Measurements from ENCODE around the gene ELOA.

GRCh38 chr1:23798662-23799142 lies 55.4 kb downstream of the ELOA start:
- TF ChIP-seq EZH2 (IDR thresholded peaks at IDR 0.05; ENCODE audit: low read depth, unreplicated experiment) (no peak), POLR2AphosphoS5 (IDR thresholded peaks at IDR 0.05; ENCODE audit: low read depth) (no peak), EZH2phosphoT487 (IDR thresholded peaks at IDR 0.05; ENCODE audit: unreplicated experiment) (no peak), JUNB (IDR thresholded peaks at IDR 0.05; ENCODE audit: unreplicated experiment) (no peak), STAT1 (IDR thresholded peaks at IDR 0.05; ENCODE audit: unreplicated experiment) (no peak), ZNF114 (CRISPR knock-in tag; IDR thresholded peaks at IDR 0.05) (no peak), CREB1 (CRISPR knock-in tag; IDR thresholded peaks at IDR 0.05; ENCODE audit: low read depth) (no peak), ZNF331 (CRISPR knock-in tag; IDR thresholded peaks at IDR 0.05; ENCODE audit: low read depth) (no peak)
- TF ChIP-seq, protein P1, sequence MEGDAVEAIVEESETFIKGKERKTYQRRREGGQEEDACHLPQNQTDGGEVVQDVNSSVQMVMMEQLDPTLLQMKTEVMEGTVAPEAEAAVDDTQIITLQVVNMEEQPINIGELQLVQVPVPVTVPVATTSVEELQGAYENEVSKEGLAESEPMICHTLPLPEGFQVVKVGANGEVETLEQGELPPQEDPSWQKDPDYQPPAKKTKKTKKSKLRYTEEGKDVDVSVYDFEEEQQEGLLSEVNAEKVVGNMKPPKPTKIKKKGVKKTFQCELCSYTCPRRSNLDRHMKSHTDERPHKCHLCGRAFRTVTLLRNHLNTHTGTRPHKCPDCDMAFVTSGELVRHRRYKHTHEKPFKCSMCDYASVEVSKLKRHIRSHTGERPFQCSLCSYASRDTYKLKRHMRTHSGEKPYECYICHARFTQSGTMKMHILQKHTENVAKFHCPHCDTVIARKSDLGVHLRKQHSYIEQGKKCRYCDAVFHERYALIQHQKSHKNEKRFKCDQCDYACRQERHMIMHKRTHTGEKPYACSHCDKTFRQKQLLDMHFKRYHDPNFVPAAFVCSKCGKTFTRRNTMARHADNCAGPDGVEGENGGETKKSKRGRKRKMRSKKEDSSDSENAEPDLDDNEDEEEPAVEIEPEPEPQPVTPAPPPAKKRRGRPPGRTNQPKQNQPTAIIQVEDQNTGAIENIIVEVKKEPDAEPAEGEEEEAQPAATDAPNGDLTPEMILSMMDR (conservative IDR thresholded peaks at IDR 0.05; ENCODE audit: low read depth in 2 of 2) = peak; percentile 34 to 63; a peak in 3 of 4 replicates
- TF ChIP-seq, protein P2, sequence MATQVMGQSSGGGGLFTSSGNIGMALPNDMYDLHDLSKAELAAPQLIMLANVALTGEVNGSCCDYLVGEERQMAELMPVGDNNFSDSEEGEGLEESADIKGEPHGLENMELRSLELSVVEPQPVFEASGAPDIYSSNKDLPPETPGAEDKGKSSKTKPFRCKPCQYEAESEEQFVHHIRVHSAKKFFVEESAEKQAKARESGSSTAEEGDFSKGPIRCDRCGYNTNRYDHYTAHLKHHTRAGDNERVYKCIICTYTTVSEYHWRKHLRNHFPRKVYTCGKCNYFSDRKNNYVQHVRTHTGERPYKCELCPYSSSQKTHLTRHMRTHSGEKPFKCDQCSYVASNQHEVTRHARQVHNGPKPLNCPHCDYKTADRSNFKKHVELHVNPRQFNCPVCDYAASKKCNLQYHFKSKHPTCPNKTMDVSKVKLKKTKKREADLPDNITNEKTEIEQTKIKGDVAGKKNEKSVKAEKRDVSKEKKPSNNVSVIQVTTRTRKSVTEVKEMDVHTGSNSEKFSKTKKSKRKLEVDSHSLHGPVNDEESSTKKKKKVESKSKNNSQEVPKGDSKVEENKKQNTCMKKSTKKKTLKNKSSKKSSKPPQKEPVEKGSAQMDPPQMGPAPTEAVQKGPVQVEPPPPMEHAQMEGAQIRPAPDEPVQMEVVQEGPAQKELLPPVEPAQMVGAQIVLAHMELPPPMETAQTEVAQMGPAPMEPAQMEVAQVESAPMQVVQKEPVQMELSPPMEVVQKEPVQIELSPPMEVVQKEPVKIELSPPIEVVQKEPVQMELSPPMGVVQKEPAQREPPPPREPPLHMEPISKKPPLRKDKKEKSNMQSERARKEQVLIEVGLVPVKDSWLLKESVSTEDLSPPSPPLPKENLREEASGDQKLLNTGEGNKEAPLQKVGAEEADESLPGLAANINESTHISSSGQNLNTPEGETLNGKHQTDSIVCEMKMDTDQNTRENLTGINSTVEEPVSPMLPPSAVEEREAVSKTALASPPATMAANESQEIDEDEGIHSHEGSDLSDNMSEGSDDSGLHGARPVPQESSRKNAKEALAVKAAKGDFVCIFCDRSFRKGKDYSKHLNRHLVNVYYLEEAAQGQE (IDR thresholded peaks at IDR 0.05; ENCODE audit: unreplicated experiment) = no peak
- TF ChIP-seq, protein P3, sequence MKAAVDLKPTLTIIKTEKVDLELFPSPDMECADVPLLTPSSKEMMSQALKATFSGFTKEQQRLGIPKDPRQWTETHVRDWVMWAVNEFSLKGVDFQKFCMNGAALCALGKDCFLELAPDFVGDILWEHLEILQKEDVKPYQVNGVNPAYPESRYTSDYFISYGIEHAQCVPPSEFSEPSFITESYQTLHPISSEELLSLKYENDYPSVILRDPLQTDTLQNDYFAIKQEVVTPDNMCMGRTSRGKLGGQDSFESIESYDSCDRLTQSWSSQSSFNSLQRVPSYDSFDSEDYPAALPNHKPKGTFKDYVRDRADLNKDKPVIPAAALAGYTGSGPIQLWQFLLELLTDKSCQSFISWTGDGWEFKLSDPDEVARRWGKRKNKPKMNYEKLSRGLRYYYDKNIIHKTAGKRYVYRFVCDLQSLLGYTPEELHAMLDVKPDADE (IDR thresholded peaks at IDR 0.05) = no peak
